Measurements from ENCODE around the gene CENPU.

DNA sequence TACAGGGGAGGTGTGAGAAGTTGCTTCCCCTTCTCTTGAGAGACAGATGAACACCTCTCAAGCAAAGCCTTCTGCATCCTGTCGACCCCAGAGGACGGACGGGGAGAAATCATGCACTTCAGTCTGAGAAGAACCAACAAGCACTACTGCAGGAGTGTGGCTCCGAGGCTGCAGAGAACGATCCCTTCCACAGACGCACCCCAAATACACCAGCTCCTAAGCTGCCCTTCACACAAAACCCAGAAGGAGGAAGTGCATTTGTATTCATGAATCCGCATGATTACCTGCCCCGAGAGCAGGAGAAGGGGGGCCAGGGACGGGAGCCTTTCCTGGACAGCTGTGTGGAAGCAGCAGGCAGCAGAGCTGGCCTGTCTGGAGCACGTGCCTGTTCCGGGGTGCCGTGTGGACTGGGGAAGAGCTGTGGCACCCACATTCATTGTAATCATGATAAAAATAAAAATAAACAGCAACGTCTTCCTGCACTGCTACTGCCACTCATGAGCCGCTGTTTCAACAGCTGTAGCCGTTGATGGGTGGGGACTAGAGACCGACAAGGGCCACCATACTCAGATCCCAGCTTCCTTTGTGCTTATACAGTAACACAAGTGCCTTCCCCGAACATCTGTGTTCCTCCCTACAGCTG lies 49.0 kb upstream of the CENPU start:
- TF ChIP-seq ZBTB21 (CRISPR knock-in tag; IDR thresholded peaks at IDR 0.05) (no peak), YY1 (IDR thresholded peaks at IDR 0.05; ENCODE audit: insufficient read depth, insufficient replicate concordance, low read depth, low read length) (no peak)
- TF ChIP-seq, protein P1, sequence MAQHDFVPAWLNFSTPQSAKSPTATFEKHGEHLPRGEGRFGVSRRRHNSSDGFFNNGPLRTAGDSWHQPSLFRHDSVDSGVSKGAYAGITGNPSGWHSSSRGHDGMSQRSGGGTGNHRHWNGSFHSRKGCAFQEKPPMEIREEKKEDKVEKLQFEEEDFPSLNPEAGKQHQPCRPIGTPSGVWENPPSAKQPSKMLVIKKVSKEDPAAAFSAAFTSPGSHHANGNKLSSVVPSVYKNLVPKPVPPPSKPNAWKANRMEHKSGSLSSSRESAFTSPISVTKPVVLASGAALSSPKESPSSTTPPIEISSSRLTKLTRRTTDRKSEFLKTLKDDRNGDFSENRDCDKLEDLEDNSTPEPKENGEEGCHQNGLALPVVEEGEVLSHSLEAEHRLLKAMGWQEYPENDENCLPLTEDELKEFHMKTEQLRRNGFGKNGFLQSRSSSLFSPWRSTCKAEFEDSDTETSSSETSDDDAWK (CRISPR knock-in tag; IDR thresholded peaks at IDR 0.05): no peak
